Astrocyte (in vitro differentiated cells and primary cell): ENCODE measurements around the gene MT4. TPM values are rescaled to one million over a fixed set of nuclear protein-coding genes. Genes with fewer than 3 reads are reported as not detected.

Experiments used
- DNase-seq: peaks from one replicate; pipeline ENCODE4 v3.0.0-alpha.2; 2010; ENCODE audit warnings: low read depth
- FAIRE-seq: peaks from 2 replicates; lab custom pipeline; 2011; peaks lifted over from hg19 to GRCh38; lab: Jason Lieb, UNC
- H2AFZ ChIP-seq: 2 replicates; pipeline ENCODE4 v1.6.0; 2012; ENCODE audit warnings: low read depth, low read length, inconsistent platforms
- H3K27ac ChIP-seq: 2 replicates; pipeline ENCODE4 v1.5.1; 2011; ENCODE audit warnings: low read depth, low read length, inconsistent platforms
- H3K27me3 ChIP-seq: 2 replicates; pipeline ENCODE4 v1.6.0; 2011; ENCODE audit warnings: low read length, inconsistent platforms; ENCODE audit not compliant: insufficient read depth
- H3K36me3 ChIP-seq: 2 replicates; pipeline ENCODE4 v1.5.1; 2011; ENCODE audit warnings: low read length, inconsistent platforms; ENCODE audit not compliant: insufficient read depth
- H3K4me1 ChIP-seq: 2 replicates; pipeline ENCODE4 v1.5.1; 2011; ENCODE audit warnings: low read length, inconsistent platforms; ENCODE audit not compliant: insufficient read depth
- H3K4me2 ChIP-seq: 2 replicates; pipeline ENCODE4 v1.6.0; 2012; ENCODE audit warnings: low read length, inconsistent platforms
- H3K4me3 ChIP-seq: 2 replicates; pipeline ENCODE4 v1.5.1; 2011; ENCODE audit warnings: low read depth, mild to moderate bottlenecking, low read length, inconsistent platforms; ENCODE audit not compliant: insufficient read depth
- H3K79me2 ChIP-seq: 2 replicates; pipeline ENCODE4 v1.6.0; 2012; ENCODE audit warnings: mild to moderate bottlenecking, low read length, inconsistent platforms; ENCODE audit not compliant: insufficient read depth
- H3K9ac ChIP-seq: 2 replicates; pipeline ENCODE4 v1.6.0; 2012; ENCODE audit warnings: mild to moderate bottlenecking, low read length, inconsistent platforms
- H3K9me3 ChIP-seq: 2 replicates; pipeline ENCODE4 v1.5.1; 2012; ENCODE audit warnings: low read depth, mild to moderate bottlenecking, low read length, inconsistent platforms; ENCODE audit not compliant: insufficient read depth
- H4K20me1 ChIP-seq: 2 replicates; pipeline ENCODE4 v1.6.0; 2012; ENCODE audit warnings: low read length, inconsistent platforms; ENCODE audit not compliant: insufficient read depth
- H3K27ac Mint-ChIP-seq: one replicate; pipeline ENCODE4 v1.8.0; 2021; ENCODE audit warnings: mild to moderate bottlenecking, mixed read lengths; ENCODE audit not compliant: unreplicated experiment
- H3K27me3 Mint-ChIP-seq: one replicate; pipeline ENCODE4 v1.8.0; 2021; ENCODE audit warnings: low read depth, mixed read lengths; ENCODE audit not compliant: unreplicated experiment
- H3K36me3 Mint-ChIP-seq: one replicate; pipeline ENCODE4 v1.8.0; 2021; ENCODE audit warnings: low read depth, mixed read lengths; ENCODE audit not compliant: unreplicated experiment
- H3K4me1 Mint-ChIP-seq: one replicate; pipeline ENCODE4 v1.8.0; 2021; ENCODE audit warnings: low read depth, mixed read lengths; ENCODE audit not compliant: unreplicated experiment
- H3K4me3 Mint-ChIP-seq: one replicate; pipeline ENCODE4 v1.8.0; 2021; ENCODE audit warnings: mild to moderate bottlenecking, moderate library complexity, mixed read lengths; ENCODE audit not compliant: unreplicated experiment
- H3K9me3 Mint-ChIP-seq: one replicate; pipeline ENCODE4 v1.8.0; 2021; ENCODE audit warnings: mild to moderate bottlenecking, mixed read lengths; ENCODE audit not compliant: unreplicated experiment
- EZH2 ChIP-seq: IDR thresholded peaks from 2 replicates; pipeline ENCODE4 v1.6.1; 2012; ENCODE audit warnings: mild to moderate bottlenecking, low read length, inconsistent platforms; ENCODE audit not compliant: insufficient read depth
- total RNA-seq: library from RNA; stranded (reverse); gene quantifications from 2 replicates; pipeline ENCODE4 v1.2.1, GENCODE V29; 2021
- TF ChIP-seq, protein P1 (sequence below): IDR thresholded peaks from 2 replicates; pipeline ENCODE4 v1.5.1; 2011; ENCODE audit warnings: low read depth, mild to moderate bottlenecking, inconsistent platforms, low read length, moderate library complexity; ENCODE audit not compliant: insufficient read depth

Gene MT4
- total RNA-seq, 1 donor from 2014 or later, result not detected

DNA sequence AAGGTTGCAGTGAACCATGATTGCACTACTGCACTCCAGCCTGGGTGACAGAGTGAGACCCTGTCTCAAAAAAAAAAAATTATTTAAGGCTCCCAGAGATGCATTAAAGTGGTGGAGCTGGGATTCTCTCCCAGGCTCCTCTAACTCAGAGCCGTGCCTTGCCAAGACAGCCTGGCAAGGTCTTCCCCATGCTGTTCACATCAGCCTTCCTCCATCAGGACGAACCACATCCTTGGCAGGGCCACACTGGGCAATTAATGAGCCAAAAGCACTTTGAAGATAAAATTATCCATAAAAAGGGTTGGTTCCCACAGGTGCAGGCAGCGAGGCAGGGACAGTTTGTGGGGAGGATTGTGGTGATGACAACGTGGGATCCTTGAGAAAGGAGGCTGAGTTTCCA is 25.2 kb upstream of the MT4 start:
- H4K20me1 ChIP-seq, result no peaks in the 10 kb centered on the region
- H3K9ac ChIP-seq, result no peak overlapping the region
- no peak for TF ChIP-seq EZH2
- TF ChIP-seq, protein P1, sequence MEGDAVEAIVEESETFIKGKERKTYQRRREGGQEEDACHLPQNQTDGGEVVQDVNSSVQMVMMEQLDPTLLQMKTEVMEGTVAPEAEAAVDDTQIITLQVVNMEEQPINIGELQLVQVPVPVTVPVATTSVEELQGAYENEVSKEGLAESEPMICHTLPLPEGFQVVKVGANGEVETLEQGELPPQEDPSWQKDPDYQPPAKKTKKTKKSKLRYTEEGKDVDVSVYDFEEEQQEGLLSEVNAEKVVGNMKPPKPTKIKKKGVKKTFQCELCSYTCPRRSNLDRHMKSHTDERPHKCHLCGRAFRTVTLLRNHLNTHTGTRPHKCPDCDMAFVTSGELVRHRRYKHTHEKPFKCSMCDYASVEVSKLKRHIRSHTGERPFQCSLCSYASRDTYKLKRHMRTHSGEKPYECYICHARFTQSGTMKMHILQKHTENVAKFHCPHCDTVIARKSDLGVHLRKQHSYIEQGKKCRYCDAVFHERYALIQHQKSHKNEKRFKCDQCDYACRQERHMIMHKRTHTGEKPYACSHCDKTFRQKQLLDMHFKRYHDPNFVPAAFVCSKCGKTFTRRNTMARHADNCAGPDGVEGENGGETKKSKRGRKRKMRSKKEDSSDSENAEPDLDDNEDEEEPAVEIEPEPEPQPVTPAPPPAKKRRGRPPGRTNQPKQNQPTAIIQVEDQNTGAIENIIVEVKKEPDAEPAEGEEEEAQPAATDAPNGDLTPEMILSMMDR, result no peak
- H2AFZ ChIP-seq, result no peak overlapping the region
- DNase-seq (no peak), FAIRE-seq (no peak)
- no peak overlapping the region for H3K27ac ChIP-seq
- no peaks in the 10 kb centered on the region for H3K4me1 ChIP-seq
- H3K4me3 ChIP-seq, result no peak overlapping the region
- no peaks in the 10 kb centered on the region for H3K36me3 ChIP-seq
- peaks cover 3% of the 10 kb centered on the region for H3K27me3 ChIP-seq
- no peak overlapping the region for H3K27ac Mint-ChIP-seq
- peaks cover 4% of the 10 kb centered on the region for H3K36me3 Mint-ChIP-seq
- H3K4me1 Mint-ChIP-seq, result no peaks in the 10 kb centered on the region
- H3K9me3 Mint-ChIP-seq, result no peaks in the 10 kb centered on the region
- no peaks in the 10 kb centered on the region for H3K9me3 ChIP-seq
- H3K27me3 Mint-ChIP-seq, result peaks cover 39% of the 10 kb centered on the region
- no peak overlapping the region for H3K4me3 Mint-ChIP-seq
- no peaks in the 10 kb centered on the region for H3K79me2 ChIP-seq
- no peak overlapping the region for H3K4me2 ChIP-seq

DNA sequence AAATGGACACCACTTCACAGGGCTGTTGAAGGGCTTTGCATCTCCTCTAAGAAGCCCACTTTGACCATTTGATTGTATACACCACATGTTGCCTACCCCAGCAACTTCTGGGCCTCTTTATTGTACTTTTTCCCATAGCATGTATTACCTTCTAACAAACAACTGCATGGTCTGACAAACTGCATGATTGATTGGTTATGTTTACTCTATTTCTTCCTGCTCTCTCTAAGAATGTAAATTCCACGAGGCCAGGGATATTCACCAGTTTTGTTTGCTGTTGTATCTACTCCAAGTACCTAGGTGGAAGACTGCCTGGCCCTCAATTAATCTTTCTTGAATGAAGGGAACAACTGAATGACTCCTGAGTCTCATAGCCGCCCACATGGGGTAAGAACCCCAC is 22.8 kb upstream of the MT4 start:
- H3K27me3 Mint-ChIP-seq, result peaks cover 25% of the 10 kb centered on the region
- H3K36me3 Mint-ChIP-seq, result peaks cover 4% of the 10 kb centered on the region
- H3K9me3 Mint-ChIP-seq, result no peaks in the 10 kb centered on the region
- H3K9ac ChIP-seq, result no peak overlapping the region
- no peak overlapping the region for H3K4me3 Mint-ChIP-seq
- no peak overlapping the region for H3K27ac Mint-ChIP-seq
- TF ChIP-seq, protein P1, result no peak
- TF ChIP-seq EZH2, result no peak
- H3K9me3 ChIP-seq, result no peaks in the 10 kb centered on the region
- H3K4me2 ChIP-seq, result no peak overlapping the region
- H3K36me3 ChIP-seq, result no peaks in the 10 kb centered on the region
- no peak for DNase-seq
- no peaks in the 10 kb centered on the region for H4K20me1 ChIP-seq
- H3K27ac ChIP-seq, result no peak overlapping the region
- H3K4me1 ChIP-seq, result no peaks in the 10 kb centered on the region
- FAIRE-seq, result no peak
- peaks cover 2% of the 10 kb centered on the region for H3K27me3 ChIP-seq
- H2AFZ ChIP-seq, result no peak overlapping the region
- H3K4me3 ChIP-seq, result no peak overlapping the region
- no peaks in the 10 kb centered on the region for H3K4me1 Mint-ChIP-seq
- H3K79me2 ChIP-seq, result no peaks in the 10 kb centered on the region

DNA sequence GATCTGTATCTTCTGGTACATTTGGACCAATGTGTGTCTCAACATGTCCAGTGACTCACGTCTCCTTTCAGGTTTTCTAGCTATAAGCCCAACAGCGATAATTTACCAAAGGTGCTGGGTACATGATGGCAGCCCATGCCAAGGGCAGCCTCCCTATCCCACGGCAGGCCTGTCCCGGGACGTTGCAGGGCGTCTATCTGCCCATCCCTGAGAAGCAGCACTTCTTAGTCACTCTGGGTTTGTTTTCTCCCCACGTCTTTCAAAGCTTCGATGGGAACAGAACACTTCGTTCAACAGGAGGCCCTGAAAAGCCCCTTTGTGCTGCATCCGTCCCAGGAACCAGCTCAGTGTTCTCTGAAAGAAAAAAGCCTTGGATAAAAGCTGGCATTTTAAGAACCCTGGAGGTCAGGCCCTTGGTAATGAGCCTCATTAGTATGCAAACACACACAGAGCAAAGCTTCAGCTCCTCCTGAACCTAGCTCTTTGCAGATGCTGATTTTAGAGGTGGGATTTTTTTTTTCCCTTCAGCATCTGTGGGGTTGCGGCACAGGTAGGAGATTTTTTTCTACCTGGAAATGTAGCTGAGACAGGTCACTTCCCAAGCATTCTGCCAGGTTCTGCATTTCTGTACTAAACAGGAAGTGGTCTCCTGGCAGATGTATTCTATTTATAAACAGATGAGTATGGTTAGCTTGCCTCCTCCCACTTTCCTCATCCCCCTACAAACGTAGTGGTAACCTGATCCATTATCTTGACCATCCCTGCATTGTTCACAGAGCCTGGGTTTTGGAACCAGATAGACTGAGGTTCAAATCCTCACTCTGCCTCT is 17.5 kb upstream of the MT4 start:
- Histone ChIP-seq H4K20me1 (no peaks in the 10 kb centered on the region), H3K4me1 (peaks cover 8% of the 10 kb centered on the region), H3K9ac (no peak overlapping the region), H2AFZ (peak overlapping the region; percentile 67), H3K79me2 (no peaks in the 10 kb centered on the region), H3K4me2 (peak overlapping the region; percentile 45), H3K9me3 (no peaks in the 10 kb centered on the region), H3K27ac (no peak overlapping the region), H3K27me3 (peaks cover 2% of the 10 kb centered on the region), H3K4me3 (no peak overlapping the region), H3K36me3 (no peaks in the 10 kb centered on the region)
- peak overlapping the region; percentile 35 for H3K27ac Mint-ChIP-seq
- FAIRE-seq (no peak), DNase-seq (peak; percentile 60)
- TF ChIP-seq, protein P1, result no peak
- H3K4me3 Mint-ChIP-seq, result no peak overlapping the region
- H3K9me3 Mint-ChIP-seq, result no peaks in the 10 kb centered on the region
- H3K4me1 Mint-ChIP-seq, result peaks cover 6% of the 10 kb centered on the region
- H3K27me3 Mint-ChIP-seq, result peaks cover 12% of the 10 kb centered on the region
- no peaks in the 10 kb centered on the region for H3K36me3 Mint-ChIP-seq
